OCI-LY1 (cell line): ENCODE data around the gene SLC16A4.

Source experiments
- H2AFZ ChIP-seq: fragments of 200-600 bp; sonication (generic), shearing (Covaris generic); 2 replicates; pipeline ENCODE4 v1.6.0; 2014; ENCODE audit warnings: antibody characterized with exemption, mild to moderate bottlenecking, low read length
- H3F3A ChIP-seq: fragments of 200-600 bp; sonication (generic), shearing (Covaris generic); 2 replicates; pipeline ENCODE4 v1.6.0; 2014; ENCODE audit warnings: mild to moderate bottlenecking, antibody characterized with exemption, low read length, moderate library complexity; ENCODE audit not compliant: insufficient read depth
- H3K27ac ChIP-seq: fragments of 200-600 bp; sonication (generic); 2 replicates; pipeline ENCODE4 v1.5.1; 2014; ENCODE audit warnings: low read length, mixed run types, mild to moderate bottlenecking, low read depth; ENCODE audit not compliant: poor library complexity, severe bottlenecking
- H3K27me3 ChIP-seq: fragments of 200-600 bp; sonication (generic); 2 replicates; pipeline ENCODE4 v1.6.0; 2014; ENCODE audit warnings: antibody characterized with exemption, mild to moderate bottlenecking, low read length, moderate library complexity; ENCODE audit not compliant: insufficient read depth
- H3K36me3 ChIP-seq: fragments of 200-600 bp; sonication (generic); 2 replicates; pipeline ENCODE4 v1.6.1; 2014; ENCODE audit warnings: mild to moderate bottlenecking, antibody characterized with exemption, low read length, moderate library complexity, mixed read lengths; ENCODE audit not compliant: insufficient read depth
- H3K4me1 ChIP-seq: fragments of 200-600 bp; sonication (generic); 2 replicates; pipeline ENCODE4 v1.5.1; 2014; ENCODE audit warnings: mild to moderate bottlenecking, low read length, moderate library complexity; ENCODE audit not compliant: insufficient read depth, severe bottlenecking
- H3K4me2 ChIP-seq: fragments of 200-600 bp; sonication (generic), shearing (Covaris generic); 2 replicates; pipeline ENCODE4 v1.6.1; 2014; ENCODE audit warnings: low read length
- H3K4me3 ChIP-seq: fragments of 200-600 bp; sonication (generic); 2 replicates; pipeline ENCODE4 v1.5.1; 2014; ENCODE audit warnings: low read length, low read depth, mild to moderate bottlenecking, mixed read lengths; ENCODE audit not compliant: poor library complexity, severe bottlenecking
- H3K79me2 ChIP-seq: fragments of 200-600 bp; shearing (Covaris generic); 2 replicates; pipeline ENCODE4 v1.6.1; 2016; ENCODE audit warnings: mixed run types, low read length, mixed read lengths; ENCODE audit not compliant: insufficient read depth
- H3K9ac ChIP-seq: fragments of 200-600 bp; sonication (generic), shearing (Covaris generic); 2 replicates; pipeline ENCODE4 v1.6.1; 2014; ENCODE audit warnings: mild to moderate bottlenecking, low read length, mixed read lengths
- H3K9me2 ChIP-seq: fragments of 200-600 bp; sonication (generic), shearing (Covaris generic); 2 replicates; pipeline ENCODE4 v1.6.1; 2014; ENCODE audit warnings: low read depth, mild to moderate bottlenecking, low read length, mixed read lengths
- H3K9me3 ChIP-seq: fragments of 200-600 bp; shearing (Covaris generic); 2 replicates; pipeline ENCODE4 v1.6.1; 2014; ENCODE audit warnings: low read length, mixed read lengths
- H4K20me1 ChIP-seq: fragments of 200-600 bp; sonication (generic), shearing (Covaris generic); 2 replicates; pipeline ENCODE4 v1.6.0; 2016; ENCODE audit warnings: mild to moderate bottlenecking, low read length; ENCODE audit not compliant: insufficient read depth
- CTCF ChIP-seq: fragments of 200-600 bp; sonication (generic), shearing (Covaris generic); IDR thresholded peaks from 2 replicates; pipeline ENCODE4 v1.5.1; 2017; ENCODE audit warnings: mild to moderate bottlenecking, antibody characterized with exemption, low read length, moderate library complexity, mixed read lengths
- EZH2 ChIP-seq: fragments of 200-600 bp; sonication (generic), shearing (Covaris generic); IDR thresholded peaks from 2 replicates; pipeline ENCODE4 v1.8.0; 2017; ENCODE audit warnings: borderline replicate concordance, mixed run types, mild to moderate bottlenecking, antibody characterized with exemption, low read length, moderate library complexity, mixed read lengths

The SLC16A4 gene

GRCh38 chr1:110370827-110371226, 20.0 kb downstream of the SLC16A4 start:
- peaks cover 8% of the 10 kb centered on the region for H3K79me2 ChIP-seq
- no peaks in the 10 kb centered on the region for H4K20me1 ChIP-seq
- H3F3A ChIP-seq: no peaks in the 10 kb centered on the region; the same call in 1 of the 2 replicates
- H3K9ac ChIP-seq: no peak overlapping the region
- H3K27me3 ChIP-seq: no peaks in the 10 kb centered on the region
- H3K4me1 ChIP-seq: peaks cover under 1% of the 10 kb centered on the region
- H3K9me2 ChIP-seq: no peaks in the 10 kb centered on the region
- H3K36me3 ChIP-seq: peaks cover 67% of the 10 kb centered on the region
- no peak overlapping the region for H3K27ac ChIP-seq
- no peaks in the 10 kb centered on the region for H3K9me3 ChIP-seq
- no peak overlapping the region for H3K4me2 ChIP-seq
- TF ChIP-seq CTCF (no peak), EZH2 (no peak)
- H2AFZ ChIP-seq: no peak overlapping the region
- H3K4me3 ChIP-seq: no peak overlapping the region

GRCh38 chr1:110364221-110364620, 26.6 kb downstream of the SLC16A4 start:
- Histone ChIP-seq H3K27me3 (no peaks in the 10 kb centered on the region), H3F3A (no peaks in the 10 kb centered on the region), H3K4me3 (no peak overlapping the region), H3K27ac (no peak overlapping the region), H3K9me2 (no peaks in the 10 kb centered on the region), H3K36me3 (peaks cover 81% of the 10 kb centered on the region), H3K79me2 (peaks cover 53% of the 10 kb centered on the region), H3K9me3 (no peaks in the 10 kb centered on the region), H4K20me1 (no peaks in the 10 kb centered on the region), H3K4me2 (no peak overlapping the region), H3K4me1 (no peaks in the 10 kb centered on the region), H3K9ac (no peak overlapping the region), H2AFZ (no peak overlapping the region)
- no peak for TF ChIP-seq EZH2
- TF ChIP-seq CTCF: no peak

GRCh38 chr1:110361856-110362255, 29.0 kb downstream of the SLC16A4 start:
- H3K9ac ChIP-seq: no peak overlapping the region
- H4K20me1 ChIP-seq: no peaks in the 10 kb centered on the region
- H3F3A ChIP-seq: no peaks in the 10 kb centered on the region
- H3K4me3 ChIP-seq: no peak overlapping the region
- no peak overlapping the region for H3K4me2 ChIP-seq
- H3K79me2 ChIP-seq: peaks cover 66% of the 10 kb centered on the region
- H3K27me3 ChIP-seq: no peaks in the 10 kb centered on the region
- H2AFZ ChIP-seq: no peak overlapping the region
- no peak overlapping the region for H3K27ac ChIP-seq
- no peaks in the 10 kb centered on the region for H3K9me3 ChIP-seq
- TF ChIP-seq CTCF (no peak), EZH2 (no peak)
- H3K9me2 ChIP-seq: no peaks in the 10 kb centered on the region
- H3K36me3 ChIP-seq: peaks cover 91% of the 10 kb centered on the region
- H3K4me1 ChIP-seq: no peaks in the 10 kb centered on the region
